Keratinocyte (primary cell): ENCODE measurements around the gene HERC2.

Experiments used
- CTCF ChIP-seq, 3 experiments: IDR thresholded peaks in 1 of 3; conservative IDR thresholded peaks in 1 of 3; optimal IDR thresholded peaks in 1 of 3; 2 replicates in 2 of 3; 3 replicates in 1 of 3; pipeline versions ENCODE3 to v1.5.1; 2011; ENCODE audit warnings: low read length in 3 of 3, mild to moderate bottlenecking in 3 of 3, moderate library complexity in 2 of 3, control low read depth in 1 of 3, inconsistent platforms in 1 of 3; ENCODE audit not compliant: insufficient read depth in 2 of 3; ENCODE audit errors: extremely low read depth in 1 of 3
- EZH2 ChIP-seq: IDR thresholded peaks from one replicate; pipeline ENCODE4 v1.6.1; 2012; ENCODE audit warnings: inconsistent platforms, mild to moderate bottlenecking, low read length, moderate library complexity

DNA sequence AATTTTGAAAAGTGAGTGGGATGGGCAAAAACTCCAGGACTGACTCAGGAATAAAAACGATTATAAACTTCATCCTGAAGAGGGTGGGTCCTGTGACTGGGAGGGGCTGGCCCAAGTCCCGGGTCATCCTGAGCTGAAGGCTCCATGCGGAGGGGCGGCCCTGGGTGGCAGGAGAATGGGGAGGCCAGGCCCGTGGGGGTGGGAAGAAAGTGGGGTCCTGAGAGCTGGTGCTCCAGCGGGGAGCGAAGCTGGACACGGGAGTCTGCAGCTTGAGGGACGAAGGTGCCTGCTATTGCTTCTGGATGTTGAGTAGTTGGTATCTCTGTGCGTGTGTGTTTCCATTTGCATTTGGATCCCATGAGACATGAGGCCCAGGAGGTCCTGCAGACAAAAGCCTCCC lies 218.1 kb downstream of the HERC2 start:
- no peak for TF ChIP-seq CTCF (optimal IDR thresholded peaks at IDR 0.05 in 1 of 3, IDR thresholded peaks at IDR 0.05 in 1 of 3, conservative IDR thresholded peaks at IDR 0.05 in 1 of 3; ENCODE audit: extremely low read depth in 1 of 3, insufficient read depth in 2 of 3, low read length in 3 of 3)
- TF ChIP-seq EZH2: no peak
